Measurements from ENCODE around the gene FILIP1L. TPM values are rescaled to one million over a fixed set of nuclear protein-coding genes. Genes with fewer than 3 reads are reported as not detected.
A peak's percentile ranks its signal among the peaks of the same experiment; 100 is the strongest.

The FILIP1L gene
- polyA plus RNA-seq, 1 of the 3 experiments (the other 2 are of a cell fraction), result 26.8 TPM

DNA sequence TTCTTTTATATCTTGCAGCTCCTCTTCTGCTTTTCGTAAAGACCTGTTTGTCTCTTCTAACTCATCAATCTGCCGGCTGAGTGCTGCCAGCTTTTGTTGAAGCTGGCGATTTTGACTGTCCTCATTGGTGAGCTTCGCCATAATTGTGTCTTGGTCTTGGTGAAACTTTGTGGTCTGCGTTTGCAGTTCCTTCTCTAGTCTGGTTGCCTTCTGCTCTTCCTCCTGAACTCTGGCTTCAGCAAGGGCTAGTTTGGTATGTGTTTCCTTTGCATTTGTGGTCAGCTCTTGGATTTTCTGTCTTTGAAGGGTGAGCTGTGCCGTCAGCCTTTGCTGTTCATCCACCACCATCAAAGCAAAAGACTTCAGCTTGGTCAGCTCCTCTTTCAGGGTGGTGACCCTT, 263.7 kb downstream of the FILIP1L start:
- Histone ChIP-seq H3K9ac (no peak overlapping the region), H3K4me3 (ENCODE audit: low read depth in 2 of 2, low read length in 1 of 2) (no peak overlapping the region), H3K4me1 (ENCODE audit: control insufficient read depth in 1 of 2, insufficient read depth in 2 of 2, low read depth in 1 of 2, low read length in 1 of 2) (no peaks in the 10 kb centered on the region; a peak in 2 of 4 replicates), H3K27ac (ENCODE audit: low read depth in 2 of 2, low read length in 1 of 2) (no peak overlapping the region), H3K79me2 (ENCODE audit: insufficient read depth) (peaks cover 76% of the 10 kb centered on the region), H4K20me1 (ENCODE audit: insufficient read depth) (no peaks in the 10 kb centered on the region), H3K9me3 (no peaks in the 10 kb centered on the region), H3K27me3 (ENCODE audit: insufficient read depth) (no peaks in the 10 kb centered on the region), H3K9me2 (no peaks in the 10 kb centered on the region), H3K36me3 (replicated peaks in 1 of 2; ENCODE audit: control insufficient read depth in 1 of 2, insufficient read depth in 2 of 2, low read length in 1 of 2) (peaks cover 31 to 54% of the 10 kb centered on the region in 2 experiments), H3K4me2 (no peak overlapping the region), H3F3A (replicated peaks; ENCODE audit: insufficient read depth) (peaks cover 15% of the 10 kb centered on the region), H2AFZ (ENCODE audit: low read depth) (no peak overlapping the region)
- ChIA-PET POLR2A (no interaction called here), CTCF (interaction anchor here (0.9 to 1.8 kb wide), 10 partner anchors 10 to 612 kb away, joined by 3 to 5 read pairs (median 3); no protein-coding TSS in a partner anchor)
- WGBS (ENCODE audit: low lambda C conversion rate), result 95% methylated on average over 6 of the region's 6 CpGs
- no peak for TF ChIP-seq YY1 (IDR thresholded peaks at IDR 0.05; ENCODE audit: low read depth)
- no peak for TF ChIP-seq RCOR1 (IDR thresholded peaks at IDR 0.05; ENCODE audit: low read length)
- no peak for TF ChIP-seq SMC3 (IDR thresholded peaks at IDR 0.05; ENCODE audit: low read depth, low read length)
- no peak for TF ChIP-seq POLR2AphosphoS5 (IDR thresholded peaks at IDR 0.05; ENCODE audit: low read depth, low read length)
- TF ChIP-seq, protein P1, sequence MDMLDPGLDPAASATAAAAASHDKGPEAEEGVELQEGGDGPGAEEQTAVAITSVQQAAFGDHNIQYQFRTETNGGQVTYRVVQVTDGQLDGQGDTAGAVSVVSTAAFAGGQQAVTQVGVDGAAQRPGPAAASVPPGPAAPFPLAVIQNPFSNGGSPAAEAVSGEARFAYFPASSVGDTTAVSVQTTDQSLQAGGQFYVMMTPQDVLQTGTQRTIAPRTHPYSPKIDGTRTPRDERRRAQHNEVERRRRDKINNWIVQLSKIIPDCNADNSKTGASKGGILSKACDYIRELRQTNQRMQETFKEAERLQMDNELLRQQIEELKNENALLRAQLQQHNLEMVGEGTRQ (IDR thresholded peaks at IDR 0.05; ENCODE audit: borderline replicate concordance, low read depth, low read length), result no peak
- no peak for TF ChIP-seq TEAD4 (IDR thresholded peaks at IDR 0.05; ENCODE audit: borderline replicate concordance, insufficient read depth)
- TF ChIP-seq FOXJ3 (CRISPR knock-in tag; IDR thresholded peaks at IDR 0.05), result no peak
- no peak for TF ChIP-seq FOXM1 (IDR thresholded peaks at IDR 0.05; ENCODE audit: low read depth)
- TF ChIP-seq, protein P2, sequence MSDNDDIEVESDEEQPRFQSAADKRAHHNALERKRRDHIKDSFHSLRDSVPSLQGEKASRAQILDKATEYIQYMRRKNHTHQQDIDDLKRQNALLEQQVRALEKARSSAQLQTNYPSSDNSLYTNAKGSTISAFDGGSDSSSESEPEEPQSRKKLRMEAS (IDR thresholded peaks at IDR 0.05; ENCODE audit: low read depth), result no peak
- TF ChIP-seq SIN3A (IDR thresholded peaks at IDR 0.05; ENCODE audit: borderline replicate concordance, low read depth, low read length), result no peak
- TF ChIP-seq, protein P3, sequence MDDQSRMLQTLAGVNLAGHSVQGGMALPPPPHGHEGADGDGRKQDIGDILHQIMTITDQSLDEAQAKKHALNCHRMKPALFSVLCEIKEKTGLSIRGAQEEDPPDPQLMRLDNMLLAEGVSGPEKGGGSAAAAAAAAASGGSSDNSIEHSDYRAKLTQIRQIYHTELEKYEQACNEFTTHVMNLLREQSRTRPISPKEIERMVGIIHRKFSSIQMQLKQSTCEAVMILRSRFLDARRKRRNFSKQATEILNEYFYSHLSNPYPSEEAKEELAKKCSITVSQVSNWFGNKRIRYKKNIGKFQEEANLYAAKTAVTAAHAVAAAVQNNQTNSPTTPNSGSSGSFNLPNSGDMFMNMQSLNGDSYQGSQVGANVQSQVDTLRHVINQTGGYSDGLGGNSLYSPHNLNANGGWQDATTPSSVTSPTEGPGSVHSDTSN (IDR thresholded peaks at IDR 0.05), result no peak
- TF ChIP-seq, protein P4, sequence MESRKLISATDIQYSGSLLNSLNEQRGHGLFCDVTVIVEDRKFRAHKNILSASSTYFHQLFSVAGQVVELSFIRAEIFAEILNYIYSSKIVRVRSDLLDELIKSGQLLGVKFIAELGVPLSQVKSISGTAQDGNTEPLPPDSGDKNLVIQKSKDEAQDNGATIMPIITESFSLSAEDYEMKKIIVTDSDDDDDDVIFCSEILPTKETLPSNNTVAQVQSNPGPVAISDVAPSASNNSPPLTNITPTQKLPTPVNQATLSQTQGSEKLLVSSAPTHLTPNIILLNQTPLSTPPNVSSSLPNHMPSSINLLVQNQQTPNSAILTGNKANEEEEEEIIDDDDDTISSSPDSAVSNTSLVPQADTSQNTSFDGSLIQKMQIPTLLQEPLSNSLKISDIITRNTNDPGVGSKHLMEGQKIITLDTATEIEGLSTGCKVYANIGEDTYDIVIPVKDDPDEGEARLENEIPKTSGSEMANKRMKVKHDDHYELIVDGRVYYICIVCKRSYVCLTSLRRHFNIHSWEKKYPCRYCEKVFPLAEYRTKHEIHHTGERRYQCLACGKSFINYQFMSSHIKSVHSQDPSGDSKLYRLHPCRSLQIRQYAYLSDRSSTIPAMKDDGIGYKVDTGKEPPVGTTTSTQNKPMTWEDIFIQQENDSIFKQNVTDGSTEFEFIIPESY (IDR thresholded peaks at IDR 0.05; ENCODE audit: borderline replicate concordance, low read depth), result no peak
- no peak for TF ChIP-seq ELF1 (IDR thresholded peaks at IDR 0.05)
- no peak for TF ChIP-seq GABPA (IDR thresholded peaks at IDR 0.05; ENCODE audit: low read depth)
- no peak for DNase-seq

DNA sequence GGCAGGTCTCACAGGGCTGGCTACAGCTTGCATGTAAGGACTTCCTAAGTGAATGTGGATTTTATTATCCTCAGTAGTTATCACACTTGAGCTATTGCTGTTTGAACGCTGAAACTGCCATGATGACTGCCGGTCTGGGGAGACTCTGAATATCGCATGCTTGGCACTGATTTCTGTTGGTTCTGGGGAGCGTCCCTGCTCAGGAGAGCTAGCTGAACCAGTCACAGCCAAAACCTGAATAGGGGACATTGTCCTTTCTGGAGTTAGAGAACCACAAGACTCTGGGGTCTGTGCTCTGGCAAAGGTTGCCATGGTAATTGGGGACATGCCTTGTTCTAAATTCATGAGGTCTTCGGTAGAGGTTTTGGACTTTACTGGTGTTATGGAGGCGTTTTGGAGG, 265.9 kb downstream of the FILIP1L start:
- Histone ChIP-seq H3K4me2 (no peak overlapping the region), H2AFZ (ENCODE audit: low read depth) (no peak overlapping the region), H3K79me2 (ENCODE audit: insufficient read depth) (peaks cover 54% of the 10 kb centered on the region), H3K9me3 (no peaks in the 10 kb centered on the region), H4K20me1 (ENCODE audit: insufficient read depth) (no peaks in the 10 kb centered on the region), H3K27ac (ENCODE audit: low read depth in 2 of 2, low read length in 1 of 2) (no peak overlapping the region), H3K4me3 (ENCODE audit: low read depth in 2 of 2, low read length in 1 of 2) (no peak overlapping the region), H3K4me1 (ENCODE audit: control insufficient read depth in 1 of 2, insufficient read depth in 2 of 2, low read depth in 1 of 2, low read length in 1 of 2) (peaks cover 4 to 7% of the 10 kb centered on the region in 2 experiments; a peak in 2 of 4 replicates), H3K9me2 (no peaks in the 10 kb centered on the region), H3F3A (replicated peaks; ENCODE audit: insufficient read depth) (peaks cover 15% of the 10 kb centered on the region), H3K36me3 (replicated peaks in 1 of 2; ENCODE audit: control insufficient read depth in 1 of 2, insufficient read depth in 2 of 2, low read length in 1 of 2) (peaks cover 23 to 52% of the 10 kb centered on the region in 2 experiments), H3K9ac (no peak overlapping the region), H3K27me3 (ENCODE audit: insufficient read depth) (no peaks in the 10 kb centered on the region)
- 95% methylated on average over 6 of the region's 6 CpGs for WGBS (ENCODE audit: low lambda C conversion rate)
- TF ChIP-seq RFX5 (IDR thresholded peaks at IDR 0.05; ENCODE audit: low read length), result no peak
- peak; percentile 46; the same call in 1 of the 2 replicates for TF ChIP-seq POLR2AphosphoS5 (IDR thresholded peaks at IDR 0.05; ENCODE audit: low read depth, low read length)
- ChIA-PET CTCF (interaction anchor here (1.2 kb wide), 1 partner anchor 16 kb away, joined by 3 read pairs; no protein-coding TSS in a partner anchor), POLR2A (no interaction called here)
- no peak for DNase-seq

Measured in SK-N-SH (cell line).